ENCODE results near the gene INSR. TPM values are rescaled to one million over a fixed set of nuclear protein-coding genes. Genes with fewer than 3 reads are reported as not detected.

Gene INSR
- total and polyA plus RNA-seq, 4 donors: 5.8 to 64.6 (median 20.9) TPM

GRCh38 chr19:7104747-7105447 lies 189.3 kb downstream of the INSR start:
- peaks cover 0 to 3% (median 0%) of the 10 kb centered on the region in 5 donors for H3K4me1 ChIP-seq (ENCODE audit: control insufficient read depth in 5 of 5, insufficient read depth in 5 of 5, low read length in 5 of 5)
- ATAC-seq (ENCODE audit: insufficient read depth, low FRiP score) (no peak), DNase-seq (no peak)
- TF ChIP-seq, protein P1, sequence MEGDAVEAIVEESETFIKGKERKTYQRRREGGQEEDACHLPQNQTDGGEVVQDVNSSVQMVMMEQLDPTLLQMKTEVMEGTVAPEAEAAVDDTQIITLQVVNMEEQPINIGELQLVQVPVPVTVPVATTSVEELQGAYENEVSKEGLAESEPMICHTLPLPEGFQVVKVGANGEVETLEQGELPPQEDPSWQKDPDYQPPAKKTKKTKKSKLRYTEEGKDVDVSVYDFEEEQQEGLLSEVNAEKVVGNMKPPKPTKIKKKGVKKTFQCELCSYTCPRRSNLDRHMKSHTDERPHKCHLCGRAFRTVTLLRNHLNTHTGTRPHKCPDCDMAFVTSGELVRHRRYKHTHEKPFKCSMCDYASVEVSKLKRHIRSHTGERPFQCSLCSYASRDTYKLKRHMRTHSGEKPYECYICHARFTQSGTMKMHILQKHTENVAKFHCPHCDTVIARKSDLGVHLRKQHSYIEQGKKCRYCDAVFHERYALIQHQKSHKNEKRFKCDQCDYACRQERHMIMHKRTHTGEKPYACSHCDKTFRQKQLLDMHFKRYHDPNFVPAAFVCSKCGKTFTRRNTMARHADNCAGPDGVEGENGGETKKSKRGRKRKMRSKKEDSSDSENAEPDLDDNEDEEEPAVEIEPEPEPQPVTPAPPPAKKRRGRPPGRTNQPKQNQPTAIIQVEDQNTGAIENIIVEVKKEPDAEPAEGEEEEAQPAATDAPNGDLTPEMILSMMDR (IDR thresholded peaks at IDR 0.05; ENCODE audit: control extremely low read depth, extremely low read depth): no peak
- no peak overlapping the region for H3K4me3 ChIP-seq
- no peaks in the 10 kb centered on the region for H3K36me3 ChIP-seq (ENCODE audit: control insufficient read depth in 4 of 4, insufficient read depth in 4 of 4, low read length in 4 of 4)
- no peak overlapping the region for H3K27ac ChIP-seq (ENCODE audit: low read depth in 1 of 2, low read length in 1 of 2)
- H3K27me3 ChIP-seq (ENCODE audit: control insufficient read depth in 3 of 3, insufficient read depth in 3 of 3, low read length in 2 of 3): no peaks in the 10 kb centered on the region
- peak overlapping the region in 1 of 2 donors; percentile 4 for H3K9ac ChIP-seq (ENCODE audit: insufficient read depth in 1 of 2, low read length in 2 of 2)
- H3K9me3 ChIP-seq (ENCODE audit: control insufficient read depth in 4 of 4, insufficient read depth in 3 of 4, low read length in 3 of 4): peaks cover 0 to 1% (median 0%) of the 10 kb centered on the region in 4 donors

DNA sequence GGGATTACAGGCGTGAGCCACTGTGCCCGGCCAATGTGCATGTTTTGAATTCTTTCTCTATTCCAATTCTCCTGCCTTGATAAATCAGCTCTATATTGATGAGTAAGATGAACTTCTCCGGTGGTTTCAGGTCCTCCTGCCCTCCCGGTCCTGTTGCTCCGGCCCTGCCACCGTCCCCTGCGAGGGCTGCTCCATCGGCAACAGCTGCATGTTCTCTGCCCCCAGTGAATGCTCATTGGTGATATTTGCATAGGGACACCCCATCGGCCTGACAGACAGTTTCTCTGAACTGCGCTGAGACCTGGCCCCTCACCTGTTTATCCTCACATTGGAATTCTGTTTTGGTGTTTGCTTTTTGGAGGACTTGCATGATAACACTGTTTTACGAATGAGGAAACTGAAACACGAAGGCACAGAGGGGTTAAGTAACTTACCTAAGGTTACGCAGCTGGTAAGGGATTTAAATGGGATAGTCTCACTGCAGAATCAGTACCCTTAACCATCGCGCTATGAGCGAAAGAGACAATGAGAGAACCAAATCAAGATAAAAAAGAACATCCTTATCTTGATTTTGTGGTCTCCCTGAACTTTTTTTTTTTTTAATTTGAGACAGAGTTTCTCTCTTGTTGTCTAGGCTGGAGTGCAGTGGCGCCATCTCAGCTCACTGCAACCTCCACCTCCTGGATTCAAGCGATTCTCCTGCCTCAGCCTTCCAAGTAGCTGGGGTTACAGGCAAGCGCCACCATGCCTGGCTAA lies 192.5 kb downstream of the INSR start:
- DNase-seq: no peak
- TF ChIP-seq, protein P1 (IDR thresholded peaks at IDR 0.05; ENCODE audit: control extremely low read depth, extremely low read depth): no peak
- Histone ChIP-seq H3K36me3 (ENCODE audit: control insufficient read depth in 4 of 4, insufficient read depth in 4 of 4, low read length in 4 of 4) (no peaks in the 10 kb centered on the region), H3K27ac (ENCODE audit: low read depth in 1 of 2, low read length in 1 of 2) (no peak overlapping the region), H3K9ac (ENCODE audit: insufficient read depth in 1 of 2, low read length in 2 of 2) (no peak overlapping the region), H3K4me1 (ENCODE audit: control insufficient read depth in 5 of 5, insufficient read depth in 5 of 5, low read length in 5 of 5) (peaks cover 0 to 6% (median 3%) of the 10 kb centered on the region in 5 donors), H3K9me3 (ENCODE audit: control insufficient read depth in 4 of 4, insufficient read depth in 3 of 4, low read length in 3 of 4) (peaks cover 0 to 3% (median 0%) of the 10 kb centered on the region in 4 donors), H3K27me3 (ENCODE audit: control insufficient read depth in 3 of 3, insufficient read depth in 3 of 3, low read length in 2 of 3) (no peaks in the 10 kb centered on the region), H3K4me3 (no peak overlapping the region)
- ATAC-seq (ENCODE audit: insufficient read depth, low FRiP score): no peak
- 57 to 66% methylated on average over 19 of the region's 19 CpGs for WGBS, 2 donors

DNA sequence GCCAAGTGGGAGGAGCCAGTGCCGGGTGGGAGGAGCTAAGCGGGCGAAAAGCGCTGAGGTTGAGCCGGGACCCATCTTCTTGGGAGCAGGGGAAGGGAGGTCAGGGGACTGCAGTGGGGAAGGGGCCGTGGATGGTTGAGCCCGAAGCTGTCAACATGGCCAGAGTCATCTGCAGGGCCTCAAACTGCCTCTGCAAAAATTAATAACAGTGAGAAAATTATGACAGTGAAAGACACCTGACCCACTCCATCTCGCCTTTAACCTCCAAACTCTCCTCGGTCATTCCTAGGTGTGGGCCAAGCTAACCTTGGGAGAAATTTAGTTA lies 194.7 kb downstream of the INSR start:
- peak overlapping the region; percentile 1 to 41 for H3K9ac ChIP-seq (ENCODE audit: insufficient read depth in 1 of 2, low read length in 2 of 2)
- no peaks in the 10 kb centered on the region for H3K36me3 ChIP-seq (ENCODE audit: control insufficient read depth in 4 of 4, insufficient read depth in 4 of 4, low read length in 4 of 4)
- H3K9me3 ChIP-seq (ENCODE audit: control insufficient read depth in 4 of 4, insufficient read depth in 3 of 4, low read length in 3 of 4): peaks cover 0 to 9% (median 2%) of the 10 kb centered on the region in 4 donors
- 14 to 15% methylated on average over 9 of the region's 9 CpGs for WGBS, 2 donors
- no peak for DNase-seq
- peak overlapping the region; percentile 65 for H3K4me3 ChIP-seq
- ATAC-seq (ENCODE audit: insufficient read depth, low FRiP score): no peak
- TF ChIP-seq, protein P1 (IDR thresholded peaks at IDR 0.05; ENCODE audit: control extremely low read depth, extremely low read depth): no peak
- H3K27ac ChIP-seq (ENCODE audit: low read depth in 1 of 2, low read length in 1 of 2): peak overlapping the region; percentile 86 to 96
- peaks cover 0 to 6% (median 3%) of the 10 kb centered on the region in 5 donors for H3K4me1 ChIP-seq (ENCODE audit: control insufficient read depth in 5 of 5, insufficient read depth in 5 of 5, low read length in 5 of 5)
- no peaks in the 10 kb centered on the region for H3K27me3 ChIP-seq (ENCODE audit: control insufficient read depth in 3 of 3, insufficient read depth in 3 of 3, low read length in 2 of 3)

All from lung (tissue), 12 donors.